ENCODE results near the gene RFC4.

DNA sequence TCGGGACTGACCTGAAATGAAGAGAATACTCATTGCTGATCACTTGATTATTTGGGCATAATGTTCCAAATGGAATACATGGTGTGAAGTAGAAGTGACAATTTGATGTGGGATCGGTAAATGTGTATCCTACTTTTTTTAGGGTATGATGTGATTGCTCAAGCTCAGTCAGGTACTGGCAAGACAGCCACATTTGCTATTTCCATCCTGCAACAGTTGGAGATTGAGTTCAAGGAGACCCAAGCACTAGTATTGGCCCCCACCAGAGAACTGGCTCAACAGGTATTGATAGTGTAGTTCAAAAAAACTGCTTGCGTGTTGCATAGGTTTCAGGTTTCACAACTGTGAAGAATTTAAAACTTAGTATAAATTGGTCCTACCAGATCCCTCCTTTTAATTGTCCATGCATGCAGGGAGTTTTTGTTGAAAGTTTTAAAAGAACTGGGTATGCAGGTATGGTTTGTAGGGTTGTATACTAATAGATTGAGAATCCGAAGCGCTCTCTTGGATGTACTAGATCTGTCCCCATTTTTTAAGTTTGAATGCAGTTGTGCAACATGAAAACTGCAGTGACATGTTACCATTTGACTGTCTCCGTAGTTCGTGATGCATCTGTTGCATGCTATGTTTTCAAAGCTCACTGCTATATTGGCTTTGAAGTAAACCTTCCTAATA, 21.3 kb downstream of the RFC4 start:
- TF ChIP-seq ZNF169 (tag by site-specific recombination; IDR thresholded peaks at IDR 0.05) (no peak), ZNF785 (tag by site-specific recombination; IDR thresholded peaks at IDR 0.05) (no peak)

Data from HEK293 (cell line).